Coronary artery (tissue), 2 donors: ENCODE results near the gene TCP11L2.

Experiments
- DNase-seq: peaks from one replicate; pipeline ENCODE4 v3.0.0-alpha.2; 2017; ENCODE audit warnings: low spot score
- H3K27ac ChIP-seq, 2 donors: fragments of 200-600 bp; sonication (generic); one replicate each; pipeline ENCODE4 v1.5.1; 2016 to 2019
- H3K4me3 ChIP-seq: fragments of 200-600 bp; sonication (generic); 2 replicates; pipeline ENCODE4 v1.5.1; 2016; ENCODE audit warnings: mild to moderate bottlenecking, moderate library complexity
- TF ChIP-seq, protein P1 (sequence below): fragments of 200-600 bp; sonication (generic); IDR thresholded peaks from one replicate; pipeline ENCODE4 v1.5.1; 2019; ENCODE audit warnings: antibody characterized with exemption

Gene TCP11L2

DNA sequence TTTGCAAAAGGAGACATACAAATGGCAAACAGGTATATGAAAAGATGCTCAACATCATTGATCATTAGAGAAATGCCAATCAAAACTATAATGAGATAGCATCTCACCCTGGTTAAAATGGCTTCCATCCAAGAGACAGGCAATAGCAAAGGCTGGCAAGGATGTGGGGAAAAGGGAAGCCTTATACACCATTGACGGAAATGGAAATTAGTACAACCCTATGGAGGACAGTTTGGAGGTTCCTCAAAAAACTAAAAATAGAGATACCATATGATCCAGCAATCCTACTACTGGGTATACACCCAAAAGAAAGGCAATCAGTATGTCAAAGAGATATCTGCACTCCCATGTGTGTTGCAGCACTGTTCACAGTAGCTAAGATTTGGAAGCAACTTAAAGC lies 37.4 kb upstream of the TCP11L2 start:
- TF ChIP-seq, protein P1, sequence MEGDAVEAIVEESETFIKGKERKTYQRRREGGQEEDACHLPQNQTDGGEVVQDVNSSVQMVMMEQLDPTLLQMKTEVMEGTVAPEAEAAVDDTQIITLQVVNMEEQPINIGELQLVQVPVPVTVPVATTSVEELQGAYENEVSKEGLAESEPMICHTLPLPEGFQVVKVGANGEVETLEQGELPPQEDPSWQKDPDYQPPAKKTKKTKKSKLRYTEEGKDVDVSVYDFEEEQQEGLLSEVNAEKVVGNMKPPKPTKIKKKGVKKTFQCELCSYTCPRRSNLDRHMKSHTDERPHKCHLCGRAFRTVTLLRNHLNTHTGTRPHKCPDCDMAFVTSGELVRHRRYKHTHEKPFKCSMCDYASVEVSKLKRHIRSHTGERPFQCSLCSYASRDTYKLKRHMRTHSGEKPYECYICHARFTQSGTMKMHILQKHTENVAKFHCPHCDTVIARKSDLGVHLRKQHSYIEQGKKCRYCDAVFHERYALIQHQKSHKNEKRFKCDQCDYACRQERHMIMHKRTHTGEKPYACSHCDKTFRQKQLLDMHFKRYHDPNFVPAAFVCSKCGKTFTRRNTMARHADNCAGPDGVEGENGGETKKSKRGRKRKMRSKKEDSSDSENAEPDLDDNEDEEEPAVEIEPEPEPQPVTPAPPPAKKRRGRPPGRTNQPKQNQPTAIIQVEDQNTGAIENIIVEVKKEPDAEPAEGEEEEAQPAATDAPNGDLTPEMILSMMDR: no peak
- H3K4me3 ChIP-seq: no peak overlapping the region
- no peak for DNase-seq
- no peak overlapping the region for H3K27ac ChIP-seq

GRCh38 chr12:106267535-106267934 lies 35.0 kb upstream of the TCP11L2 start:
- no peak overlapping the region for H3K4me3 ChIP-seq
- TF ChIP-seq, protein P1: no peak
- no peak for DNase-seq
- H3K27ac ChIP-seq: no peak overlapping the region

GRCh38 chr12:106269150-106269771 lies 33.3 kb upstream of the TCP11L2 start:
- Histone ChIP-seq H3K4me3 (no peak overlapping the region), H3K27ac (no peak overlapping the region)
- TF ChIP-seq, protein P1: no peak
- no peak for DNase-seq

- TF ChIP-seq, protein P1: no peak
- H3K27ac ChIP-seq: no peak overlapping the region
- no peak for DNase-seq
- H3K4me3 ChIP-seq: no peak overlapping the region
These were observed 30.7 kb upstream of the TCP11L2 start for GRCh38 chr12:106271575-106272505.

GRCh38 chr12:106273491-106273890 lies 29.0 kb upstream of the TCP11L2 start:
- DNase-seq: no peak
- Histone ChIP-seq H3K4me3 (no peak overlapping the region), H3K27ac (no peak overlapping the region)
- TF ChIP-seq, protein P1: no peak

DNA sequence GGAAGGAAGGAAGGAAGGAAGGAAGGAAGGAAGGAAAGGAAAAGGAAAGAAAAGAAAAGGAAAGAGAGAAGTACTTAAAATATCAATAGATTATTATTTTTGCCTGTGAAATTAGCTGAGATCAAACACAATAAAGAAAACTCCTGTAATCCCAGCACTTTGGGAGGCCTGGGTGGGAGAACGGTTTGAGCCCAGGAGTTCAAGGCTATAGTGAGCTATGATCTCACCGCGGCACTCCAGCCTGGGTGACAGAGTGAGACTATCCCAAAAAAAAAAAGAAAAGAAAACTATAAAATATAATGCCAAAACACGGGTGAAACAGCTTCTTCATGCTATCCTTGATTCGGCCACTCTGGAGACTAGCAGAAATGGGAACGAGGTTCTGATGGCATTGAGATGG lies 28.5 kb upstream of the TCP11L2 start:
- TF ChIP-seq, protein P1: no peak
- Histone ChIP-seq H3K4me3 (no peak overlapping the region), H3K27ac (no peak overlapping the region)
- DNase-seq: no peak
